ENCODE measurements around the gene TTC28. TPM values are rescaled to one million over a fixed set of nuclear protein-coding genes. Genes with fewer than 3 reads are reported as not detected.

The TTC28 gene
- total RNA-seq, 1 donor from 2014 or later, result 3.2 TPM

- peak; percentile 21 for DNase-seq (ENCODE audit: low read depth)
These were observed 533.0 kb downstream of the TTC28 start for GRCh38 chr22:28146401-28147314.

GRCh38 chr22:28143961-28144745, 535.5 kb downstream of the TTC28 start:
- no peak for DNase-seq (ENCODE audit: low read depth)

- DNase-seq (ENCODE audit: low read depth), result peak; percentile 20
These were observed 536.3 kb downstream of the TTC28 start for GRCh38 chr22:28143241-28143865.

- DNase-seq (ENCODE audit: low read depth), result peak; percentile 83
These were observed 537.2 kb downstream of the TTC28 start for GRCh38 chr22:28142361-28142961.

DNA sequence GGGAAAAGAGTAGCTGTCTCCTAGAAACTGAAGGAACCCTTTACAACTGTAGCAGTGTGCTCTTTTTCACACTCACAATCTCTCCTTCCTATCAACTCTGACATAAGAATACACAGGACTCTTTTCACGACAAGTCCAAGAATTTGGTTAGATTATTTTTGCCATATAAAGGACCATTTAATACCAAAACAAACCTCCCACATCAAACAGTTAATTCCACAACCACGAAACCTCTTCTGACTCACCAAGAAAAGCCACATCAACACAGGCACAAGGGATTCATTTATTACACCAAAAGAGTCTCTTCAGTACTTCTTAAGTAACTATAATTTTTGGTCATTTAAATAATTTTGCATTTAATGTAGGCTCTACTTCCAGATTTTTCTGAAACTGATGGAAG, 538.0 kb downstream of the TTC28 start:
- DNase-seq (ENCODE audit: low read depth), result peak; percentile 53

DNA sequence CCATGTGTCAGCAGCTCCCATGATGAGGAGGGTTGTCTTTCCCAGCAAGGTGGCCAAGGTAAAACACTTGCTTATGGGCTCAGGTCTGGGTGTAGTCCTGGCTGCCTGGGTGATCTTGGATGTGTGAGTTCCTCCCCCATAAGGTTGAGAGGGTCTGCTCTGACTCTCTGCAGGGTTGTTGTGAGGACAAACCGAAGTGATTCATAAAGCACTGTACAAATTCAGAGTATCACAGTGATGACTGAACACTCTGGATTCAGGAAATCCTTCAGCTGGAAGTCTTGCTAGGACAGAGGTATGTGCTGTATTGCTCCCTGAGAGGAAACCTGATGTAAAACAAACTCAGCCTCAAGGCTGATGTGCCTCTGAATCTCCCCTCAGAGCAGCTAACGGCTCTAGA, 539.7 kb downstream of the TTC28 start:
- peak; percentile 18 for DNase-seq (ENCODE audit: low read depth)

GRCh38 chr22:28139516-28139915, 540.1 kb downstream of the TTC28 start:
- no peak for DNase-seq (ENCODE audit: low read depth)

DNA sequence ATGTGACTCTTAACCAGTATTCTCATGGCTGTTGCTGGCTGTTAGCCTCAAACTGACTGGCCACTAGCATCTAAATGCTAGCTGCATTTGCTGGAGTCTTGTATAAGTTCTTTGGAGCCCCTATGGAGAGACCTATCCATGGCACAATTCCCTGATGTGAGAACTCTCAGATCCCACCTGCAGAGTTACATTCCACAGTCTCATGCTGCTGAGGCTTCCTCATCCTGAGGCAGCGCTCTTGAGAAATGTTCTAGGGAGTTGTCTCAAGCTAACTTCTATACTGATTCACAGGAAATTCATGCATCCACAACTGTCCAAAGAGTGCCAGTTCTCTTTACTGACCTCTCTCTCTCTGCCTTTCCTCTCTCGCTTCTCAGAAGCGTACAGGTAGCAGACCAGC, 542.6 kb downstream of the TTC28 start:
- DNase-seq (ENCODE audit: low read depth), result no peak

DNA sequence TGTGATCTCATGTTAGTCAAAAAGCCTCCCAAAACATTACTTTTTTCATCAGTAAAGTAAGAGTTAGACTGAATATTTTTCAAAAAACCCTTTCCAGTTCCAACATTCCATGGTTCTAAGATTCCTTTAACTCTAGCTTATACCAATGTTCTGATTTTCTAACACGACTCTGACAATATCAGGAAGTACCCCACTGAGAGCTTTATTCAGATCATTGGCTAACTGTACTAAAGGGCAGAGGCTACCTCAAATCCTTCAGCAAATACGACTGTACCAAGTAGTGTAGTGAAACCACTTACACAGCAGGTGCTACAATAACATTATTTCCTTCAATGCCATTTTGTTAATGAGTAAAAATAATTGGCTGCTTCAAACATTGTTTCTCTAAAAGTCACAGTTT, 547.2 kb downstream of the TTC28 start:
- DNase-seq (ENCODE audit: low read depth), result no peak

DNA sequence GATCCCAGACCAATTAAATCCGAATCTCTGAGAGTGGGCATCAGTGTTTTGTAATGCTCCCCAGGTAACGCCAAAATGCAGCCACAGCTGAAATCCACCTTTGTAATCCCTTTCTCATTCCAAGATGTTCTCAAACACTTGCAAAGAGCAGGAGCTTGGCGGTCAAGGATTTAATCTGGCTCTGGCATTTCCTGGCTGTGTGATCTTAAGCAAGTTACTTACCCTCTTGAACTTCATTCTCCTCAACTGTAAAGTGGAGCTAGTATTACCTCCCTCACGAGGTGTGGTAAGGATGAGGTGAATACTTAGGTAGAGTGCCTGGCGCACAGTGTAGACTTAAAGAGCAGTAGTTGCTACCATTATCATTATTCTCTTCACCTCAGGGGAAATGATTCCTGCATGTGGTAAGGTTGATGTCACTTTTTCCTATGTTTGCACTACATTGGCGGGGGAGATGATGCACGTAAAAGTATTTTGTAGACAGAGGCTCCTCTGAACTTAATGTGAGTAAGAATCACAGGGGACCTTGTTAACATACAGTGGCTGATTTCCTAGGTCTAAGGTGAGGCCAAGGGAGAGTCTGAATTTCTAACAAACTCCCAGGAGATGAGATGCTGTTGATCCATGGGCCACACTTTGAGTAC, 550.2 kb downstream of the TTC28 start:
- no peak for DNase-seq (ENCODE audit: low read depth)

DNA sequence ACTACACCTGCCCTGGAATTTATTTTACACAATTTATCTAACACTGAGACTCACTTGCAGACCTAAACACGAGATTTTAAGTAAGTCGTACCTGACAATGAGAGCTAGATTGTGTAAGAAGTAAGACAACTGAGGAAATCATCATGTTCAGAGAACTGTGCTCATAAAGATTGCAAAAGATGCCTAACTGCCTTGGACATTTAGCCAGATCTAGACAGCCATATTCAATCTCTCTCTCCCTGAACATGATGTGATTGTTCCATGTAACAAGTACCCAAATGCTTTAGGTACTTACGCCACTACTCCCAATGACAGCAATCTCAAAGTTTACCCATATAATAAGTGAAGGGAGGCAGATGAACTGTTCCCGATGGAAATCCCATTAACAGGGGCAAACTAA, 550.8 kb downstream of the TTC28 start:
- DNase-seq (ENCODE audit: low read depth), result no peak

GRCh38 chr22:28125799-28126198, 553.8 kb downstream of the TTC28 start:
- no peak for DNase-seq (ENCODE audit: low read depth)

DNA sequence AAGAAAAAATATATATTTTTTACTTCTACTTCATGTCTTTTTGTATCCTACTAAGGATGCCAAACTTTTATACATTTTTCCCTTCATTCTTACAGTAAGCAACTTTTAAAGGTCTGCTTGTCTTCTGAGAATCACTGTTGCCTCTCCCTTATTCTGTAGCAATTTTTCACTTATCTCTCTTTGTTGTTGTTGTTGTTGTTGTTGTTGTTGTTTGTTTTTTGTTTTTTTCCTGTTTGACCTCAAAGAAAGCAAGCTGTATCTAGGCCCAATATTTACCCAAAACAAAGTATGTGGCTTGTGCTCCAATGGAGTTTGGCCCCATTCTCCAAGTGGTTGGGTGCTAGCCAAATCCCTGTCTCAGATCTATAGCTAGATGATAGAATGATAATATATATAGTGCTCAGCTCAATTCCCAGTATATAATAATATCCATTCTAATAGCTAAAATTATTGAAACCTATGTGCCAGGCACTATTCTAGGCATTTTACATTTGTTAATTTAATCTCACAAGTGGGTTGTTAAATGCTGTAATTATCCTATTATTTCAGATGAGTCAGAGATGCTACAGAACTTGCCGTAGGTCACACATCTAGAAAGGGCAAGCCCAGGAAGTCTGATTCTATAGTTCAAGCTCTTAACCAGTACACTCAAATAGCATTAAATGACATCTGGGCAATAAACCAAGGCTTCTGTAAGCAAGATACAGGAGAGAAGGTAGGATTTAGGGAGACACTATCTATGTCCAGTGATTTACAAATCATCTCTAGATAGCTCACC, 555.5 kb downstream of the TTC28 start:
- no peak for DNase-seq (ENCODE audit: low read depth)

DNA sequence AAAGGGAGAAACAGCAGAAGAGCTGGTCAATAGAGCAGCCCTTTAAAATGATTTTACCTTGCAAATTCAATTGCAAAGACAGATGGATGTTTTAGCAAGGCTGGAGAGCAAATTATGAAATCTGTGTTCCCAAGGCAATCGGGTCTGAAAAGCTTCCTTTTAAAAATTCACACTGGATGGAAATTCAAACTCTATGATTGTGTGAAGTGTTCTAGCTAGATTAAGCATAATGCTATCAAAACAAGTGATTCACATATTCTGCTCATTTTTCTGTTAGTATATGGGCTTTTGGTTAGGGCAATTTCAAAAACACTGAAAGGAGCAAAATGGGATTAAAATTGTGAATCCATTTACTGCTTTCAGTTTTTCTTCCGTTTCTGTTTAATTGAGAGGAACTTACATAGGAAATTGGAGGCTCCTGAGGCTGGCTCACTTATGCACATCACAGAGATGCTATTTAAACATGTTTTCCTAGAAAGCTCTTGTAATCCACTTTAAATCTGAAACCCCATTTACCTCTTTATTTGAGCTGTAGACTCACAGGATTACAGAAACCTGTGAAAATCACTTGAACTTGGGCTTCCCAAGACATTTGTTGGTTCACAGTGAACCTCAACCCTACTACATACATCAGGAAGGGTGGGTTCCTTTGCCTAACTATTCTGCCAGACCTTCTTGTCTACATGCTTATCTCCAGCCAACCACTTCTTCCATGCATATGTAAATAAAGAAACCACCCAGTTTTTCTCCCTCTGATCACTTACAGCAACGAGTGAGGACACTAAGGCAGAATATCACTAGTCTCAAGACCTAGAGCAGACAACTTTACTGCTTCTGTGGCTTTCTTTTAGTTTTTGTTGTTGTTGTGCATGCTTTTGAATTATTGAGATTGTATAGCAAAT, 558.7 kb downstream of the TTC28 start:
- no peak for DNase-seq (ENCODE audit: low read depth)

DNA sequence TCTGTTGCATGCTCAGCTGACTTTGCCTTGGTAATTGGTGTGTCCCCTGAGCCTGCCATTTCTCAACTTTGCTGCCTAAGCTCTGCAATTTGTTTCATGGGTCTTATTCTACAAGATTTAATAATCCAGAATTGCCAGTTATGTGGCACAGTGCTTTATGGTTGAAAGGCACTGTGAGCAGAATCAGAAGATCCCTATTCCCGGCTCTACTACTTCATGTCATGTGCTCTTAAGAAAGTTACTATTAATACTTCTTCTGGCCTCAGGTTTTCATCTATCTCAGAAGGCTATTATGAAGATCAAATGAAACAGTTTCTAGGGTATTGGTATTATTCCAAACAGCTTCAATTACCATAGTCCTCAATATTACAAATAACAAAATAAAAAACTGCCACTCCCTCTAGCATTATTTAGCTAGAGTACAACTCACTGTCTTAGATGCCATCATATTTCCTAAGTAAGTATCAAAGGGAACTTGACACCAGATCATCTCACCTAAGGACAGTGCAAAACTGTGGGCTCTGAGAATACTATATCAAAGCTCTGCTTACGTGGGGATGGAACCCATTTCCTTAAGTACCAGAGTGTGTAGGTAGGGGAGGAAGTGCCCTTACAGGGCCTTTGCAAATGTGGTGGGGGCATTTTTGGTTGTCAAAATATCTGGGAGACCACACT, 560.5 kb downstream of the TTC28 start:
- no peak for DNase-seq (ENCODE audit: low read depth)

DNA sequence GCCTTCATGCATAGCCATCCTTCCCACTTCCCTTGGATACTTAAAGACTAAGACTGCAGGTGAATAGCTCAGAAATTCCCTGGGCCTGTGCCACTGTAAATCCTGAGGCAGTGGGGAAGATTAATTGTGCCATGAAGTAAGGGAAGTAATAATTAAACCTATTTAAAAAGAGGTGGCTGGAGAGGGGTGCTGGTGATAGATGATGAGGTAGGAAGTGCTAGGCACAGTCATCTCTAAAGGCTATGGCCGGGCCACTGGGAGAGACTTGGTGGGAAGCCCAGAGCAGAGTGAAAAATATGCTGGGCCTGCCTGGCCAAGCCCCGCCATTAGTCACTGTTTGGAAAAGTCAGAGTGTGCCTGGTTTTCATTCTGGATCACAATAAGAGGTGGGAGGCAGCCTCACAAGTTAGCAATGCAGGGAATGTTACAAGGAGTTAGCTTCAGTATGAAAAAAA, 563.4 kb downstream of the TTC28 start:
- DNase-seq (ENCODE audit: low read depth), result peak; percentile 70

DNA sequence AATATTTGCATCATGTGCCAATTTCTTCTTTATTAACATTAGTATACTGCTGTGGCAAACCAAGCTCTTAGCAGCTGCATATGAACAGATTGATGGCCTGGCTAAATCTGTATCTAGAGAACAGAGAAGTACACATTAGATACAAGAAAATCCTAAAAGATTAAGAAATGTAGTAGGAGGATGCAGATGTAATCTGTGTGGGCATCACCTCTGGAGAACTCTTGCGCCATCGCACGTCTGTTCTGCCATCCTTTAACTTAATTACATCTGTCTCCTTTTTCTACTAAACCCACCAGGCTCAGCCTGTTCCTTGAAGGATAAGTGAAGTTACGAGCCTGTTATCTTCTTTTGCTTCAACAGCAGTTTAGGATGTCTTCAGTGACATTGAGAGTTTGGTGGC, 564.2 kb downstream of the TTC28 start:
- no peak for DNase-seq (ENCODE audit: low read depth)

DNA sequence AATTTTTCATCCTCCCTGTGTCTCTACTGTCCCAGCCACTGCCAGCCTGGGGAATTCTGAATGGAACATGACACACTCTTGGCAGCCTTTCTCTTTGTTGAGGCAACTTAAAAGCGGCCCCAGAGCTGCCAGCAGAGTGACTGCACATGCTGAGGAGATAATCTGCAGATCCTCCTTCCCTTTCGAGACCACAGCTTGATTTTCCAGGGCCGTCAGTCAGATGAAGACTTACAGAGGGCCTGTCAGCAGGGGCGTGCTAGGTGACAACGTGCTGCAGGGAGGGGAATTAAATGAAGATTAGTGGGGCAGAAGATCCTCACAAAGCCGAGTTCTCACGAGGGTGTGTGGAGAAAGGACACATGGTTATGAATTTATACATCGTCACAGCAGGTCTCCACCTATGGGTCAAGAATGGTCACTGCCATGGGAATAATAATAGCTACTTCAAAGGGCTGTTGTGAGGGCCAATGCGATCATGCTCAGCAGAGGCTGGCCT, 567.0 kb downstream of the TTC28 start:
- DNase-seq (ENCODE audit: low read depth), result peak; percentile 57
